Spleen (tissue), 7 donors: ENCODE measurements around the gene CCNL1.

ENCODE experiments used
- CTCF ChIP-seq, 11 experiments: fragments of 200-600 bp in 7 of 11; fragments of 450-650 bp in 4 of 11; sonication (generic) in 4 of 11; IDR thresholded peaks in 8 of 11; conservative IDR thresholded peaks in 3 of 11; 1 replicate in 7 of 11; 2 replicates in 4 of 11; pipeline versions ENCODE4 v1.4.0 to v1.8.0; 2016 to 2021; ENCODE audit warnings: antibody characterized with exemption in 11 of 11, inconsistent platforms in 4 of 11, mild to moderate bottlenecking in 1 of 11
- POLR2AphosphoS5 ChIP-seq, 3 donors: sonication (generic); formaldehyde crosslinking; IDR thresholded peaks; one replicate each; pipeline ENCODE4 v1.5.1; 2017; ENCODE audit warnings: antibody characterized with exemption in 3 of 3
- donor health status: DM: no; HTN: no; CAD: no; lungs with moderate emphysema.
- donor health status: DM: no; HTN: no; CAD: no.
- donor health status: DM: no; HTN: no; CAD: no.

DNA sequence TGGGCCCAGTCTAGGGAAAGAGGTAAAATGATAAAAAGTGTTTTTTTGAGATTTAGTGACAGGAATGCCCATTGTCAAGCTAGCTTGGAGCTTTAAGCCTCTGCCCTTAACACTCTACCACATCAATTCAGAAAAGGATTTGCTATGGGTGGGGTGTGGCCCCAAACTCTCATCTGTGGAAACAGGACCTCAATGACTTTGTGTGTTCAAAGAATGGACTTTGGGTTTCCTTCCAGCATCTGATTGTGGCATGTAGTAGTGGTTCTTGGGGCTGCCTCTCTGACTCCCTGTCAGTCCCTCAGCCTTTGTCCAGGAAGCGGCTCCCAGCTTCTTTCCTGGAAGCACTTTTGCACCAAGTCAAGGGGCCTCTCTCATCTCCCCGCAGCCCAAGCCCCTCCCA is 56.1 kb downstream of the CCNL1 start:
- TF ChIP-seq CTCF (IDR thresholded peaks at IDR 0.05 in 8 of 11, conservative IDR thresholded peaks at IDR 0.05 in 3 of 11) (no peak), POLR2AphosphoS5 (IDR thresholded peaks at IDR 0.05) (no peak)
